Lung (tissue), 12 donors: ENCODE results near the gene XYLT1. TPM values are rescaled to one million over a fixed set of nuclear protein-coding genes. Genes with fewer than 3 reads are reported as not detected.

ENCODE experiments used
- ATAC-seq: fragments of 200-7000 bp; cut with Tn5 transposase; one replicate; pipeline ENCODE4 v1.9.1; 2020; ENCODE audit warnings: moderate number of reproducible peaks; ENCODE audit not compliant: insufficient read depth, low FRiP score
- DNase-seq, 3 donors: peaks; one replicate each; pipeline ENCODE4 v3.0.0-alpha.2; 2013 to 2017
- H3K27ac ChIP-seq, 2 donors: one replicate each; pipeline ENCODE4 v1.5.1; 2013; ENCODE audit warnings: mild to moderate bottlenecking in 2 of 2, moderate library complexity in 2 of 2, control low read depth in 1 of 2, inconsistent platforms in 1 of 2, low read depth in 1 of 2, low read length in 1 of 2
- H3K27me3 ChIP-seq, 3 donors: one replicate each; pipeline ENCODE4 v1.5.1; 2013; ENCODE audit warnings: low read length in 2 of 3; ENCODE audit not compliant: control insufficient read depth in 3 of 3, insufficient read depth in 3 of 3
- H3K36me3 ChIP-seq, 4 donors: one replicate each; pipeline ENCODE4 v1.5.1; 2013; ENCODE audit warnings: low read length in 4 of 4, mild to moderate bottlenecking in 1 of 4, moderate library complexity in 1 of 4; ENCODE audit not compliant: control insufficient read depth in 4 of 4, insufficient read depth in 4 of 4
- H3K4me1 ChIP-seq, 5 donors: one replicate each; pipeline ENCODE4 v1.5.1; 2013; ENCODE audit warnings: low read length in 5 of 5, mild to moderate bottlenecking in 2 of 5, moderate library complexity in 1 of 5; ENCODE audit not compliant: control insufficient read depth in 5 of 5, insufficient read depth in 5 of 5
- H3K4me3 ChIP-seq: one replicate; pipeline ENCODE4 v1.5.1; 2013; ENCODE audit warnings: mild to moderate bottlenecking, control low read depth, moderate library complexity
- H3K9ac ChIP-seq, 2 donors: one replicate each; pipeline ENCODE4 v1.5.1; 2013; ENCODE audit warnings: low read length in 2 of 2, control low read depth in 1 of 2; ENCODE audit not compliant: insufficient read depth in 1 of 2
- H3K9me3 ChIP-seq, 4 donors: one replicate each; pipeline ENCODE4 v1.5.1; 2013; ENCODE audit warnings: low read length in 3 of 4, mild to moderate bottlenecking in 1 of 4, moderate library complexity in 1 of 4; ENCODE audit not compliant: control insufficient read depth in 4 of 4, insufficient read depth in 3 of 4
- WGBS, 2 donors: extraction: QIAGEN DNeasy Blood & Tissue Kit; methylation state at CpG; one replicate each; pipeline ENCODE4 v1.1.7; 2013; 5-methylcytosine and 5-hydroxymethylcytosine counted together
- polyA plus RNA-seq, 2 donors: library from polyadenylated mRNA; stranded (reverse); fragments of 200-250 nt; gene quantifications; one replicate each; pipeline ENCODE4 v1.2.1, GENCODE V29; 2013
- total RNA-seq, 2 donors: library from RNA; depleted of rRNA in 1 of 2; stranded (reverse); fragments of >200 nt in 1 of 2; gene quantifications; one replicate each; pipeline ENCODE4 v1.2.1, GENCODE V29; 2014 to 2021
- TF ChIP-seq, protein P1 (sequence below): IDR thresholded peaks from 2 replicates; pipeline ENCODE4 v1.5.1; 2012; ENCODE audit warnings: mild to moderate bottlenecking; ENCODE audit errors: control extremely low read depth, extremely low read depth
- donor health status: control.
- donor health status: control.
- donor health status: Bipolar disorder and iron deficiency.
- donor health status: healthy.
- donor health status: DM: yes; HTN: yes; CAD: no.

XYLT1 gene
- total and polyA plus RNA-seq, 4 donors = 1.4 to 11.5 (median 6.9) TPM

- H3K9ac ChIP-seq = no peak overlapping the region
- ATAC-seq = no peak
- peaks cover 0 to 3% (median 0%) of the 10 kb centered on the region in 5 donors for H3K4me1 ChIP-seq
- no peaks in the 10 kb centered on the region for H3K27me3 ChIP-seq
- no peak overlapping the region for H3K27ac ChIP-seq
- TF ChIP-seq, protein P1, sequence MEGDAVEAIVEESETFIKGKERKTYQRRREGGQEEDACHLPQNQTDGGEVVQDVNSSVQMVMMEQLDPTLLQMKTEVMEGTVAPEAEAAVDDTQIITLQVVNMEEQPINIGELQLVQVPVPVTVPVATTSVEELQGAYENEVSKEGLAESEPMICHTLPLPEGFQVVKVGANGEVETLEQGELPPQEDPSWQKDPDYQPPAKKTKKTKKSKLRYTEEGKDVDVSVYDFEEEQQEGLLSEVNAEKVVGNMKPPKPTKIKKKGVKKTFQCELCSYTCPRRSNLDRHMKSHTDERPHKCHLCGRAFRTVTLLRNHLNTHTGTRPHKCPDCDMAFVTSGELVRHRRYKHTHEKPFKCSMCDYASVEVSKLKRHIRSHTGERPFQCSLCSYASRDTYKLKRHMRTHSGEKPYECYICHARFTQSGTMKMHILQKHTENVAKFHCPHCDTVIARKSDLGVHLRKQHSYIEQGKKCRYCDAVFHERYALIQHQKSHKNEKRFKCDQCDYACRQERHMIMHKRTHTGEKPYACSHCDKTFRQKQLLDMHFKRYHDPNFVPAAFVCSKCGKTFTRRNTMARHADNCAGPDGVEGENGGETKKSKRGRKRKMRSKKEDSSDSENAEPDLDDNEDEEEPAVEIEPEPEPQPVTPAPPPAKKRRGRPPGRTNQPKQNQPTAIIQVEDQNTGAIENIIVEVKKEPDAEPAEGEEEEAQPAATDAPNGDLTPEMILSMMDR = no peak
- no peak for DNase-seq
- no peaks in the 10 kb centered on the region for H3K36me3 ChIP-seq
- H3K9me3 ChIP-seq = peaks cover 0 to 5% (median 2%) of the 10 kb centered on the region in 4 donors
- WGBS, 2 donors = 77 to 89% methylated on average over 6 of the region's 6 CpGs
- H3K4me3 ChIP-seq = no peak overlapping the region
Measured at GRCh38 chr16:17423221-17423620, 47.5 kb downstream of the XYLT1 start.

- TF ChIP-seq, protein P1 = no peak
- DNase-seq (no peak), ATAC-seq (no peak)
- 87 to 93% methylated on average over 4 of the region's 4 CpGs for WGBS, 2 donors
- H3K4me3 ChIP-seq = no peak overlapping the region
- no peaks in the 10 kb centered on the region for H3K36me3 ChIP-seq
- no peak overlapping the region for H3K9ac ChIP-seq
- H3K27ac ChIP-seq = no peak overlapping the region
- H3K27me3 ChIP-seq = no peaks in the 10 kb centered on the region
- peaks cover 0 to 7% (median 3%) of the 10 kb centered on the region in 4 donors for H3K9me3 ChIP-seq
- H3K4me1 ChIP-seq = peaks cover 0 to 15% (median 7%) of the 10 kb centered on the region in 5 donors
Measured at GRCh38 chr16:17420816-17421215, 49.9 kb downstream of the XYLT1 start.

GRCh38 chr16:17419266-17419665 is 51.5 kb downstream of the XYLT1 start:
- H3K27me3 ChIP-seq = no peaks in the 10 kb centered on the region
- no peak overlapping the region for H3K9ac ChIP-seq
- H3K4me1 ChIP-seq = peaks cover 0 to 15% (median 7%) of the 10 kb centered on the region in 5 donors
- TF ChIP-seq, protein P1 = no peak
- ATAC-seq (no peak), DNase-seq (no peak)
- H3K27ac ChIP-seq = no peak overlapping the region
- 95 to 96% methylated on average over 4 of the region's 4 CpGs for WGBS, 2 donors
- H3K36me3 ChIP-seq = no peaks in the 10 kb centered on the region
- H3K4me3 ChIP-seq = no peak overlapping the region
- H3K9me3 ChIP-seq = peaks cover 0 to 7% (median 3%) of the 10 kb centered on the region in 4 donors

- TF ChIP-seq, protein P1 = no peak
- peaks cover 0 to 10% (median 4%) of the 10 kb centered on the region in 4 donors for H3K9me3 ChIP-seq
- ATAC-seq (no peak), DNase-seq (peak in 2 of 3 donors; percentile 26 to 27)
- H3K4me1 ChIP-seq = peaks cover 0 to 15% (median 7%) of the 10 kb centered on the region in 5 donors
- no peak overlapping the region for H3K9ac ChIP-seq
- no peaks in the 10 kb centered on the region for H3K36me3 ChIP-seq
- WGBS, 2 donors = 55 to 69% methylated on average over 2 of the region's 2 CpGs
- H3K27ac ChIP-seq = no peak overlapping the region
- no peak overlapping the region for H3K4me3 ChIP-seq
- H3K27me3 ChIP-seq = no peaks in the 10 kb centered on the region
Measured at GRCh38 chr16:17417740-17418139, 53.0 kb downstream of the XYLT1 start.
